ENCODE data around the gene MBOAT7. TPM values are rescaled to one million over a fixed set of nuclear protein-coding genes. Genes with fewer than 3 reads are reported as not detected.

MBOAT7 gene
- total RNA-seq, 2 experiments from 2014 or later: 18.1 to 25.0 TPM

DNA sequence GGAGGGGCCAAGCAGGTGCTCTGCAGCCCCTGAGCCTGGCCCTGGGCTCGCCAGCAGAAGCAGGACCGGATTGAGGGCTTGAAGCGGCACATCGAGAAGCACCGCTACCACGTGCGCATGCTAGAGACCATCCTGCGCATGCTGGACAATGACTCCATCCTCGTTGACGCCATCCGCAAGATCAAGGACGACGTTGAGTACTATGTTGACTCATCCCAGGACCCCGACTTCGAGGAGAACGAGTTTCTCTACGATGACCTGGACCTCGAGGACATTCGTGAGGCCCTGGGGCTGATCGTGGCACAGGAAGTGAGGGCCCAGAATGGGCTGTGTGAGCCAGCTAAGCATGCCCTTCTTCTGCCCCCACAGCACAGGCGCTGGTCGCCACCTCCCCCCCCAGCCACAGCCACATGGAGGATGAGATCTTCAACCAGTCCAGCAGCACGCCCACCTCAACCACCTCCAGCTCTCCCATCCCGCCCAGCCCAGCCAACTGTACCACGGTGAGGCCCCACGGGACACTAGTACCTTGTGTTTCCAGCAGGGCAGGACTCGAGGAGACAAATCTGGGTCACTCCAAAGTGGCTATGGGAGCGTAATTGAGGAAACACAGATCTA, 43.7 kb downstream of the MBOAT7 start:
- Histone ChIP-seq H3K9me2 (ENCODE audit: insufficient read depth, low read length) (no peaks in the 10 kb centered on the region), H3K79me2 (ENCODE audit: insufficient read depth, low read depth, low read length) (peaks cover 4% of the 10 kb centered on the region; the same call in 1 of the 2 replicates), H3K4me3 (ENCODE audit: low read depth, low read length, poor library complexity, severe bottlenecking) (no peak overlapping the region), H3K9me3 (ENCODE audit: low read length) (no peaks in the 10 kb centered on the region), H3K27ac (ENCODE audit: low read depth, low read length, poor library complexity, severe bottlenecking) (no peak overlapping the region), H3K36me3 (ENCODE audit: insufficient read depth, low read length) (peaks cover 97% of the 10 kb centered on the region), H2AFZ (ENCODE audit: low read length) (no peak overlapping the region), H3K4me1 (ENCODE audit: insufficient read depth, low read length, poor library complexity, severe bottlenecking) (no peaks in the 10 kb centered on the region), H4K20me1 (ENCODE audit: insufficient read depth, low read length) (no peaks in the 10 kb centered on the region), H3K4me2 (ENCODE audit: low read length) (no peak overlapping the region)
- CTCF ChIA-PET (ENCODE audit: unreplicated experiment): no interaction called here
- no TSS peak for BruUV-seq (replicated peaks)
- DNase-seq (ENCODE audit: low spot score): no peak
- intact Hi-C loops (cut with micrococcal nuclease; ENCODE audit: unreplicated experiment): no loop called here
- no peak for TF ChIP-seq EZH2phosphoT487 (IDR thresholded peaks at IDR 0.05; ENCODE audit: borderline replicate concordance, low read depth, low read length)
- TF ChIP-seq, protein P1, sequence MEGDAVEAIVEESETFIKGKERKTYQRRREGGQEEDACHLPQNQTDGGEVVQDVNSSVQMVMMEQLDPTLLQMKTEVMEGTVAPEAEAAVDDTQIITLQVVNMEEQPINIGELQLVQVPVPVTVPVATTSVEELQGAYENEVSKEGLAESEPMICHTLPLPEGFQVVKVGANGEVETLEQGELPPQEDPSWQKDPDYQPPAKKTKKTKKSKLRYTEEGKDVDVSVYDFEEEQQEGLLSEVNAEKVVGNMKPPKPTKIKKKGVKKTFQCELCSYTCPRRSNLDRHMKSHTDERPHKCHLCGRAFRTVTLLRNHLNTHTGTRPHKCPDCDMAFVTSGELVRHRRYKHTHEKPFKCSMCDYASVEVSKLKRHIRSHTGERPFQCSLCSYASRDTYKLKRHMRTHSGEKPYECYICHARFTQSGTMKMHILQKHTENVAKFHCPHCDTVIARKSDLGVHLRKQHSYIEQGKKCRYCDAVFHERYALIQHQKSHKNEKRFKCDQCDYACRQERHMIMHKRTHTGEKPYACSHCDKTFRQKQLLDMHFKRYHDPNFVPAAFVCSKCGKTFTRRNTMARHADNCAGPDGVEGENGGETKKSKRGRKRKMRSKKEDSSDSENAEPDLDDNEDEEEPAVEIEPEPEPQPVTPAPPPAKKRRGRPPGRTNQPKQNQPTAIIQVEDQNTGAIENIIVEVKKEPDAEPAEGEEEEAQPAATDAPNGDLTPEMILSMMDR (conservative IDR thresholded peaks at IDR 0.05; ENCODE audit: low read length): no peak
- POLR2A ChIA-PET: no interaction called here

DNA sequence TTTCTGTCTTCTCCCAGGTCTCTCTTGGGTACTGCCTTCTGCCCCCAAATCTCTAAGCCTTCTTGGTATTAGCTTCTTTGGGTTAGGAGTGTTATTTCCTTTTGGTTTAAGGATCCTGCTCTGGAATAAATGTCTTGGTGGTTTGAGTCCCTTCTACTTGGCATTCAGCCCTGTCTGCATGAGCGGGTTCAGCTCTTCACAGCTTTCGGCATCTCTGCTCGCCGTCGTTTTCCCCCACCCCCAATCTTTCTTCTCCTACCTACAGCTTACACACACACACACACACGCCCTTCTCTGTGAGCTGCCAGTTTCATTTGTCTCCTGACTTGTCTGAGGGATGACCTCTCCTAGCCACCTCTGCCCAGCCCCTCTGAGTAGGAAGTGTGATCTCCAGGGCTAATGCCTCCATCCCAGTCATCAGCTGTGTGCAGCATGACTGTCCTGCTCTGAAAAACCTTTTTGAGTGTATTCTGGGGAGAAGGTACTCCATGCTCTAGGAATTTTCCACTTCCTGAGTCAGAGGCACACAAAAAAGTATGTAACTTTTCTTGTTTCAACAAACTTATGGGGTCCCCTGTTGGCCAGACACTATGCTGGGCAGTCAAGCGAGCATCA, 47.1 kb downstream of the MBOAT7 start:
- Histone ChIP-seq H3K9me2 (ENCODE audit: insufficient read depth, low read length) (no peaks in the 10 kb centered on the region), H3K4me2 (ENCODE audit: low read length) (no peak overlapping the region), H3K27ac (ENCODE audit: low read depth, low read length, poor library complexity, severe bottlenecking) (no peak overlapping the region), H3K4me3 (ENCODE audit: low read depth, low read length, poor library complexity, severe bottlenecking) (no peak overlapping the region), H3K4me1 (ENCODE audit: insufficient read depth, low read length, poor library complexity, severe bottlenecking) (peaks cover 14% of the 10 kb centered on the region), H3K36me3 (ENCODE audit: insufficient read depth, low read length) (peaks cover 82% of the 10 kb centered on the region), H2AFZ (ENCODE audit: low read length) (no peak overlapping the region), H3K9me3 (ENCODE audit: low read length) (no peaks in the 10 kb centered on the region), H3K79me2 (ENCODE audit: insufficient read depth, low read depth, low read length) (peaks cover 34% of the 10 kb centered on the region), H4K20me1 (ENCODE audit: insufficient read depth, low read length) (no peaks in the 10 kb centered on the region; the same call in 1 of the 2 replicates)
- TF ChIP-seq EZH2phosphoT487 (IDR thresholded peaks at IDR 0.05; ENCODE audit: borderline replicate concordance, low read depth, low read length): no peak
- TF ChIP-seq, protein P1 (conservative IDR thresholded peaks at IDR 0.05; ENCODE audit: low read length): no peak
- DNase-seq (ENCODE audit: low spot score): no peak
- no TSS peak for BruUV-seq (replicated peaks)
- ChIA-PET CTCF (ENCODE audit: unreplicated experiment) (no interaction called here), POLR2A (no interaction called here)
- intact Hi-C loops (cut with micrococcal nuclease; ENCODE audit: unreplicated experiment): no loop called here

DNA sequence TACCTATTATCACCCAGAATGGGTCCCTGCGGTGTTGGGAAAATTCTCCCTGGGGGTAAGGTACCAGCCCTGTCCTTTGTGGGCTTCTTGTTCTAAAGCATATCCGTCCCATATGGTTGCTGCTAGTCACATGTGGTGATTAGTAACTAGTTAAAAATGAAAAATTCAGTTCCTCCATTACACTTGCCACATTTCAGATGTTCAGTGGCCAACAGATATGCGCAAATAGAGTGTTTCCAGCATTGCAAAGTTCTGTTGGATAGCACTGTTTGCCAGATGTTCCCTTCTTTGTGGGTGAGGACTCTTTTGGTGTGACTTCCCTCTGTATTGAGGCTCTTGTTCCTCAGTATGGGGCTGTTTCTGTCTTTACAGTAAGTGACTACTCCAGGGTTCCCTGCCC, 48.0 kb downstream of the MBOAT7 start:
- DNase-seq (ENCODE audit: low spot score): no peak
- ChIA-PET POLR2A (no interaction called here), CTCF (ENCODE audit: unreplicated experiment) (no interaction called here)
- peaks cover 15% of the 10 kb centered on the region for H3K4me1 ChIP-seq (ENCODE audit: insufficient read depth, low read length, poor library complexity, severe bottlenecking)
- peaks cover 72% of the 10 kb centered on the region for H3K36me3 ChIP-seq (ENCODE audit: insufficient read depth, low read length)
- intact Hi-C loops (cut with micrococcal nuclease; ENCODE audit: unreplicated experiment): no loop called here
- no peak overlapping the region for H3K4me2 ChIP-seq (ENCODE audit: low read length)
- H2AFZ ChIP-seq (ENCODE audit: low read length): no peak overlapping the region
- no peaks in the 10 kb centered on the region for H3K9me2 ChIP-seq (ENCODE audit: insufficient read depth, low read length)
- no peak overlapping the region for H3K27ac ChIP-seq (ENCODE audit: low read depth, low read length, poor library complexity, severe bottlenecking)
- TF ChIP-seq EZH2phosphoT487 (IDR thresholded peaks at IDR 0.05; ENCODE audit: borderline replicate concordance, low read depth, low read length): no peak
- TF ChIP-seq, protein P1 (conservative IDR thresholded peaks at IDR 0.05; ENCODE audit: low read length): no peak
- no TSS peak for BruUV-seq (replicated peaks)
- H3K9me3 ChIP-seq (ENCODE audit: low read length): no peaks in the 10 kb centered on the region
- H3K4me3 ChIP-seq (ENCODE audit: low read depth, low read length, poor library complexity, severe bottlenecking): no peak overlapping the region
- H3K79me2 ChIP-seq (ENCODE audit: insufficient read depth, low read depth, low read length): peaks cover 34% of the 10 kb centered on the region
- no peaks in the 10 kb centered on the region; the same call in 1 of the 2 replicates for H4K20me1 ChIP-seq (ENCODE audit: insufficient read depth, low read length)
